Activated B cell treated with CpG ODN at 0.5 μM for 24 hours (primary cell): Measurements from ENCODE around the gene EPB41L3. TPM values are rescaled to one million over a fixed set of nuclear protein-coding genes. Genes with fewer than 3 reads are reported as not detected.

ENCODE experiments used
- ATAC-seq: fragments of 200-7000 bp; cut with Tn5 transposase; one replicate; pipeline ENCODE4 v1.10.0; 2021; ENCODE audit warnings: low read depth, mild to moderate bottlenecking, moderate library complexity
- CTCF ChIA-PET: fragments of 350-600 bp; sonication (Branson Sonifier 250); formaldehyde crosslinking; loops from one replicate; lab custom pipeline; 2021; ENCODE audit warnings: antibody characterized with exemption; lab: Charles Lee
- POLR2A ChIA-PET: fragments of 350-600 bp; sonication (Branson Sonifier 250); formaldehyde crosslinking; loops from one replicate; lab custom pipeline; 2021; ENCODE audit warnings: antibody characterized with exemption; lab: Charles Lee
- DNase-seq: peaks from one replicate; pipeline ENCODE4 v3.0.0; 2022
- H3K27ac Mint-ChIP-seq: one replicate; pipeline ENCODE4 v1.8.0; 2020; ENCODE audit warnings: mixed read lengths
- H3K27me3 Mint-ChIP-seq: one replicate; pipeline ENCODE4 v1.8.0; 2021; ENCODE audit warnings: mixed read lengths
- H3K36me3 Mint-ChIP-seq: one replicate; pipeline ENCODE4 v1.8.0; 2021; ENCODE audit warnings: low read depth, mixed read lengths
- H3K4me1 Mint-ChIP-seq: one replicate; pipeline ENCODE4 v1.8.0; 2021; ENCODE audit warnings: mixed read lengths
- H3K4me3 Mint-ChIP-seq: one replicate; pipeline ENCODE4 v1.8.0; 2020; ENCODE audit warnings: mild to moderate bottlenecking, mixed read lengths
- H3K9me3 Mint-ChIP-seq: one replicate; pipeline ENCODE4 v1.8.0; 2020; ENCODE audit warnings: mixed read lengths
- CTCF ChIP-seq: fragments of 200-600 bp; IDR thresholded peaks from one replicate; pipeline ENCODE4 v1.8.0; 2022; ENCODE audit warnings: antibody characterized with exemption, mild to moderate bottlenecking
- intact Hi-C: fragments of 100-400 bp; cut with micrococcal nuclease; formaldehyde crosslinking; loops from one replicate; pipeline ENCODE4 v1.15.1; 2024
- total RNA-seq: library from RNA; stranded (reverse); gene quantifications from 2 replicates; pipeline ENCODE4 v1.2.3, GENCODE V29; 2022

Gene EPB41L3
- total RNA-seq, 1 donor from 2014 or later: 0.73 TPM

DNA sequence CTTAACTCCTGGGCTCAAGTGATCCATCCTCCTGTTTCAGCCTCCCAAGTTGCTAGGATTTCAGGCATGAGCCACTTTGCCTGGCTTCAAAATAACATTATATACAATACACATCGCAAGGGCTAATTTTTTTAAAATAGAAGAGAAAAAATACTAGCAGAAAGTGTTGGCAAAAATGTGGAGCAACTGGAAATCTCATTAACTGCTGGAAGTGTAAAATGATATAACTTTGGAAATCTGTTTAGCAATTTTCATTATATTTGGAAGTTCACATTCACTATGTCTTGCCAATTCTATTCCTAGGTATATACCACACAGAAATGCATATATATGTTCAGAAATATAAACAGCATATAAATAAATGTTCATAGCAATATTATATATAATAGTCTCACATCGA is 193.2 kb downstream of the EPB41L3 start:
- H3K4me1 Mint-ChIP-seq: no peaks in the 10 kb centered on the region
- DNase-seq (no peak), ATAC-seq (no peak)
- H3K4me3 Mint-ChIP-seq: no peak overlapping the region
- H3K27me3 Mint-ChIP-seq: peaks cover 9% of the 10 kb centered on the region
- intact Hi-C loops: no loop called here
- H3K27ac Mint-ChIP-seq: no peak overlapping the region
- ChIA-PET POLR2A (no interaction called here), CTCF (no interaction called here)
- H3K9me3 Mint-ChIP-seq: peaks cover 11% of the 10 kb centered on the region
- TF ChIP-seq CTCF: no peak
- no peaks in the 10 kb centered on the region for H3K36me3 Mint-ChIP-seq

Other genes with a start within 250 kb of the EPB41L3 start
- 19.4 and 20.9 TPM in 2 replicates for gene ZBTB14, start 248.3 kb downstream of the EPB41L3 start, total RNA-seq